Measurements from ENCODE around the gene IRX2.

Gene IRX2

DNA sequence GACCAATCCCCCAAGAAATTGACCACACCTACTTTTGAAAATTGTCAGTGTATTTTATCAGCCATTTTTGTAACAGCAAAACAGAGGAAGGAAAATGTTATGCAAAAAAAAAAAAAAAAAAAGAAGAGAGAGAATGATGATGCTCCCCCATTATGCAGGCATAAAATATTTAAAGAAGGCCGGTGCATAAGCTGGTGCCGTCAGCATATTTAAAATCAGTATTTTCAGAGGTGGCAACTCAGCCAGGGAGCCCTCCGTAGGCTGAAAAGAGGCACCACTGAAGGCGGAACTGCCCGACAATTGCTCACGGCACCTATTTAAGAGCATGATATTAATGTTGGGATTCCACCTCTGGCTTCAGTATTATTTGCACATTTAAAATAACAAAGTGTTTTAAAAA lies 33.4 kb downstream of the IRX2 start:
- no peak for DNase-seq (ENCODE audit: low read depth)

DNA sequence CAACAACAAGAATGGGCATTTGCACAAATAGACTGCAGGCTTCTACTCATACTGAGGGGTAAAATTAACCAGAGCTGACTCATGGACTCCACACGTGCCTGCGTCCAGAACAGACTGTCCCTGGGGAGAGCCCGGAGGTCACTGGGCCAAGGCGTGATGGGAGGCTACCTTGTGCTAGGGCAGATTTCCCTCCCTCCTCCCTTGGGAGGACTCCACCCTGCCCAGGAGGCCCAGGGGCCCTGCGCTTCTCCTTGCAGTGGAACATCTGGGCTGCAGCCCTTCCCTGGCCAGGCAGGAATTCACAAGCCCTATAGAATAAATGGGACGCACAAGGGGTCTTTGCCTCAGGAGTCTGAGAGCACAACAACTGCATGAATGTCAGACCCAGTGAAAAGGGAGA lies 35.6 kb downstream of the IRX2 start:
- DNase-seq (ENCODE audit: low read depth): no peak

DNA sequence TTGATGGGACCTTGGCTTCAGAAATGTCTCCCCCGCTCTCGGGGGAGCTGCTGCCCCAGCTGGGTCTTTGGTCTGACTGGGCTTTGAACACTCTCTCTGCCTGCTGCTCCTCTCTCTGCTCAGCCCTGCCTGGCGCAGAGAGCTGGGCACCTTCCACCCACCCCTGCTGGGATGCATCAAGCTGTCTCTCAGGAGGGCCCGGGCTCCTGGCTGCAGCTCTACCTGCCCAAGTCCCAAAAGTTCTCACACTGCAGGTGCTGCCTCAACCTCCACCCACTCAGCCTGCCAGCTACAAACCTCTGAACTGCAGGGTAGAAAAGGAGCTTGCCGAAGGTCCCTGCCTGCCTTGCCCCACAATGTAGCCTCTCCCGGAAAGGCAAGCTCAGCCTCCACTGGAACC lies 36.7 kb downstream of the IRX2 start:
- DNase-seq (ENCODE audit: low read depth): no peak

DNA sequence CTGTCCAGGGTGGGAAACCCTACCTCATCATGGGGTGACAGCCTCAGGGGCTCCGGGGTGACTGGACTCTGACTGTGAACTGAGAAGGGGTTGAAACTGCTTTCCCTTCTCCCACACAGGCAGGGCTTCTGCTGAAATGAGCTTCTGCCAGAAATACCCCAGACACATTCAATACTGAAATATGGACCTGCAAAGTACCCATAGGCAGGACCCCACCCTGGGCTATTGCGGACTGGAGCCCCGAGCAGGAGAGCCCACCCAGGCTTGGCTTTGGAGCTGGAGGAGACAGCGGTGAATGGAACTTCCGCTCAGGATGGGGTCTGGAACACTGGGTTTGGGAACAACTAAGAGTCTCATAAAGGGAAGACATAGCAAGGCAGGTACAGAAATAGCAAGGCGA lies 37.5 kb downstream of the IRX2 start:
- no peak for DNase-seq (ENCODE audit: low read depth)

DNA sequence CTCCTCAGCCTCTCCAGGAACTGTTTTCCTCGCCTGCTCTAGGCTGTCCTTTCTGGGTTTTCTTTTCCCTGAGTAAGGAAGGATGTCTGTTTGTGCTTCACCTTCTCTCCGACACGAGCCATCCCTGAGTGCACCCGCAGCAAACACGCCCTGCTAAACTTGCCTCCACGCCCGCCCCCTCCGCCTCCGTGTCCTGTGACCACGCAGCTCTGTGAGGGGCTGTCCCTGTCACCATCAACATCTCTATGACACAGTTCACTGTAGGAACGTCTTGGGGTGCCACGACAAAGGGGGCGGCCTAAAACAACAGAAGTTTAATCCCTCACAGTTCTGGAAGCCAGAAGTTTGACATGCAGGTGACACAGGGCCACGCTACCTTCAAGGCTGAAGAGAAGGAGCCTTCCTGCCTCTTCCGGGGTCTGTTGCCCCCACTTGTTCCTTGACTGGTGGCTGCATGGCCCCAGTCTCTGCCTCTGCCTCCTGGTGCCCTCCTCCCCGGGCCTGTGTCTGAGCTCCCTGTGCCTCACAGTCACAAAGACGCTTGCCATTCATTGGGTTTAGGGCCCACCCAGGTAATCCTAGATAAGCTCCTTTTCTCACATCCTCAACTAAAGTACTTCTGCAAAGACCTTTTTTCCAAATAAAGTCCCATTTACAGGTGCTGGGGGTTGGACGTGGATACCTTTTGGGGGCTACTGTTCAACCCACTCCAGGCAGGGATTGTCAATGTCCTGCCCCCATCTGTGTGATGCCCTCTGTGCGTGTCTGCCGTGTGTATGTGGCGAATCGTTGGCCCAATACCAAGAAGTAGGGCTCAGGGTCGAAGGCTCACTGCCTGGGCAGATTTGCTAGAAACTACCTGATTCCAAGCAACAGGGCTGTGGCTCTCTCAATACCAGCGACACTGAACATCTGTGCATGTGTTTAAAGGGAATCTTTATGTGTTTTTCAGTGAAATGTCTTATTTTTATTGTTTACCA lies 39.7 kb downstream of the IRX2 start:
- no peak for DNase-seq (ENCODE audit: low read depth)

DNA sequence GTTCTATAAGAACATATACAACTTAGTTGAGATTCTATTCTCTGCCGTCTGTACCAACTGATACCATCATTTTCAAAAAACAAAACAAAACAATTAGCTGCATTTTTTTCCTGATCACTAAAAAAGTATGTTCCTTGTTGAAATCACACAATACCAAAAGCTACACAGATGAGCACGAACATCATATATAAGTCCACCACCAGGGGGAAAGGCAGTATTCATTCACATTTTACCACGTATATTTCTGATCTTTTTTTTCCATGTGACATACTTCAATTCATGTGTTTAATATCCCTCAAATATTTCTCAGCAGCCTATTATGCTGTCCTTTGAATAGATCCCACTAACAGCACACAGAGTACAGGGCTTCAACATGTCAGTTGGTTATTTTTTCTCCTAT lies 40.6 kb downstream of the IRX2 start:
- DNase-seq (ENCODE audit: low read depth): no peak

DNA sequence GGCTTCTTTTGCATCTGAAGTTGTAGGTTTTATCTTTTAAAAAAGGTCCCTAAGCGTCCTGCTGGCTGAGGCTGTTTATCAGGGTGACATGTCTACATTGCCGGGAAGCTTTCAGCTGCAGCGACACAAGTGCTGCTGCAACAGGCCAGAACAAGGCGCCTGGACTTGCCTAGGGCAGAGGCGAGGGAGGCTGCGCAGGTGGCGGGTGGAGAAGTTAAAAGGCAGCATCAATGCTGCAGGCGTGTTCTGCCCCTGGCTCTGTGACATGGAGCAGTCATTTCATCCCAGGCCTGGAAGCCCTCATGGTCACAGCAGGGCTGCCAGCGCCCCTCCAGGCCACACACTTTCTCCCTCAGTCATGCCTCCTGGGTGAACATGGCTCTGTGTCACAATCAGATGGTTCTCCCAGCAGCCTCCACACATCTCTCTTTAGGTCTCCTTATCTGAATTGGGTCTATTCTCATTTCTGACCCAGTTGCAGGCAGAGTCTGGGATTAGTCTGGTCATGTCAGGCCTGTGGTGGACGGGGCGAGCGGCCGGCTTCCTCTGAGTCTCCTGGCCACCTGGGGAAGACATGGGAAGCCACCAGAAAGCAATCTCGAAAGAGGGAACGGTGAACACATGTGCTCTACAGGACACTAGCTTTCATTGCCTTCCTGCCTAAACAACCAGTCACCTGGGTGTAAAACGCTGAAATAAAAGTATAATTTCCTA lies 41.3 kb downstream of the IRX2 start:
- DNase-seq (ENCODE audit: low read depth): no peak

DNA sequence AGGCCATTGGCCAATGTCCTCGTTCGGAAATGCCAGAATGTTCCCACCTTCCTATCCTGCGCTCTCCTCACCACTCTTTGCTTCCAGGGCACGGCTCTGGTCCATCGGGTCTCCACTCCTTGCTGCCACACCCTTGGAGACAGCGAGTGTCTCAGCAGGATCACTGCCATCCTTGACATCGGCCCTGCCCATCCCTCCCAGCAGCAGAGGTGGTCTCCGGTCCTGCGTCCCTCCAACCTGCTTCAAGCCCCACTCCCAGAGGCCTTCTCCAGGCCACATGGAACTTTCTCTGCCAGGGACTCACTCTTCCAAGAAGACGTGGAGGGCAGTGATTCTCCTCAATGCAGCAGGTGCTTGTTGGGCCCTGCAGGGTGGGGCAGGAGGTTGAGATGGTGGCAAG lies 42.7 kb downstream of the IRX2 start:
- no peak for DNase-seq (ENCODE audit: low read depth)

DNA sequence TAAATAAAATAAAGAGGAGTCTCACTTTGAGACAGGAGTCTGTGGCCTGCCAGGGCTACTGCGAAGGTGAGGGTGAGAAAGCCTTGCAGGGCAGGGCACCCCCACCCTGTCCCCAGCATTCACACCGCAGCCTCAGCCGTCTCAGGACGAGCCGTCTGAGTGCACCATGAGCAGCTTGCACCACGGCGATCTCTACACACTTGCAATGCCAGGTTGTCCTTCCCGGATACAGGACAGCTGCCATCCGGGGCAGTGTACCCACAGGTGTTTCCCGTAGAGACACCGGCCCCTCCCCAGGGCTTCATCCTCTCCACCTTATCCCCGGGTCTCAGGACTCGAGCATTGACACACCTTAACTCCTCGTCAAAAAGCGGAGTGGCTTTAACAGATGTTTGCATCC lies 43.3 kb downstream of the IRX2 start:
- no peak for DNase-seq (ENCODE audit: low read depth)

DNA sequence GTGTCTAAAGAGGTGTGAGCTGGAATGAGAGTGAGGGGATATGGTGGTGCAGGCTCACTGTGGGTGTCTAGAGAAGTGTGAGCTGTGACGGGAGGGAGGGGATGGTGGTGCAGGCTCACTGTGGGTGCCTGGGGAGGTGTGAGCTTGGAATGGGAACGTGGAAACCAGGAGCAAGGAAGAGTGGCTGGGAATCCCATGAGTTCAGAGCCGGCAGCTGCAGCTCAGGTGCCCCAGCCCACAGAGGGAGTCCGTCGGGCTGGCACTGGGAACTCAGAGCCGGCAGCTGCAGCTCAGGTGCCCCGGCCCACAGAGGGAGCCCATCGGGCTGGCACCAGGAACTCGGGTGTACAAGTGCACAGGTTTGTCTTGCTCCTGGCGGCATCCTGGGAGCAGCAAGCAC lies 45.6 kb downstream of the IRX2 start:
- no peak for DNase-seq (ENCODE audit: low read depth)

DNA sequence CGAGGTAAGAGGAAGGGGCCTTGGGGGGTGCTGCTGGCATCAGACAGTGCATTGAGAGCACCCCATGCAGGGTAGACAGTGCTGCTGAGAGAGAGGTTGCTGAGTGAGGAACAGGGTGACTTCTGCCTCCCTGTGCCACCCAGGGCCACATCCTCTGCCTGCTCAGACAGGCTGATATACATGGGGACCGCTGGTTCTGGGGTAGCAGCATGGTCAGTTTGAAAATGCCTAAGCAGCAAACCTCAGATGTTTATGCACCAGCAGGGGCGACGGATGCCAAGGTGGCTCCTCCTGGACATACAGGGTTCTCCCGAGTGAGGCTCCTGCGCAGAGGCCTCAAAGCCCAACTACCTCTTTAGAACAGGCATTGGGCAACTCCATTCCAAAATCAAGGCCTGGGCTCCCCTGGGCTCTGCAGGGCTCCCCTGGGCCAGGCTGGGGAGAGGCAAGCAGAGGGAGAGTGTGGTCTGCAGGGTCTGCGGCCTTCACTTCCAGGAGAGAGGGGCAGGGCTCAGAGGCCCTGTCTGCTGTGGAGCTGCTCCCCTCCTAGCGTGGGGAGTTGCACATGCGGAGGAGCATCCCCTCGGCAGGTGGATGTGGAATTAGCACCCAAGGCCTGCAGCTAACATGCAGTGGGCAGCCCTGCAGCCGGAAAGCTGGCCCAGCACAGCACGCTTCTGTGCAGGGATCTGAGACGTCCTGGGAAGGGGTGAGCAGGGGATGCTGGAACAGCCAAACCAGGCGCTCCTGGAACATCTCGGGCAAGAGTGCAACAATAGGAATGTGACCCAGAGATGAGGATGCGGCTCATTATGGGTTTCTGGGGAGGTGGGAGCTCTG lies 46.5 kb downstream of the IRX2 start:
- DNase-seq (ENCODE audit: low read depth): no peak

DNA sequence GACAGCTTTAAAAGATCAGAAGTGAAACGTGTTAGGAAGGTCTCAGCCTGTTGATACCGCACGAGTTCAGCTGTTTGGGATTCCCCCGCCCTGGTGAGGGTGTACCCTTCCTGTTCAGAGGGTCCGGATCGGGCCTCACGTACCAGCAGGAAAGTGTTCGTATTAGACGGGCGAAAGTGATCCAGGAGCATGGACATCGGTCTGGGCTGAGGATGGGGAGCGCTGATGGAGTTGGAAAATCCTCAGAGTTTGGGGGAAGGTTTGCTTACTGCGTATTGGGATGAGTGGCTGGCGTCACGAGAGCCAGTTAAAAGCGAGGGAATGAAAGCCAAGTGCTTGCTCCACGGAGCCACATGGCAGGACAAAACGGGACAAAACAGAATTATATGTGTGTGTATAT lies 47.4 kb downstream of the IRX2 start:
- DNase-seq (ENCODE audit: low read depth): no peak

DNA sequence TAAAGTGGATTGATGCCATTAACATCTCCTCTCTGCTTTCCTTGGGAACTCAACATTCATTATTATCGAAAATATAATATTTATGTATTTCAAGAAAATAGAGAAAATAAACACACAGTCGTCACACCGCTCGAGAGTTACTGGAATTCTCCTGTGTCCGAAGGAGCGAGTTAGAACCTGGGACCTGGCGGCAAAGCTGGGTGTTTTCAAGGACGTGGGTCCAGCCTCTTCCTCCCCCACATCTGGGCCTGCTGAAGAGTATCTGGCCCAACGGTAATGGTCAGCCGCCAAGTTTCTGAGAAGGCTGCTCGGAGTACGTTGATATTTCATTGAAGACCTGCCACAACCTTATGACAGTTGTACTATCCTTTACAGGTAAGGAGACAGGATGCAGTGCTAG lies 47.9 kb downstream of the IRX2 start:
- no peak for DNase-seq (ENCODE audit: low read depth)

DNA sequence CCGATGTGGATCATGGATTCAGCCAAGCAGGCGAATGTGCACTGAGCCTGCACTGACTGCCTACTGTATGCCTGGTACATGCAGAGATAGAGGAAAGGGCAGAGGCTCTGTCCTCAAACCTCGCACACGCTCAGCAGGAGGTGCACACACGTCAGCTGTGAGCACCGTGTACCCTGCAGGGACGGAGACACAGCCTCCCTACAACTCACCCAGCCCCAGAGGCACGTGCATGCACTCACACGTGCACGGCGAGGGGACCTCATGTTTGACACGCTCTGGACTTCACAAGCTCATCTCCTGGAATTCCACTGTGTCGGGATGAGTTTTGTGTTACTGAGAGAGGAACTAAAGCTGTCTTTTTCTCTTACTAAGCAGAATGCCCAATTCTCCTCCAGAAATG lies 48.4 kb downstream of the IRX2 start:
- no peak for DNase-seq (ENCODE audit: low read depth)

DNA sequence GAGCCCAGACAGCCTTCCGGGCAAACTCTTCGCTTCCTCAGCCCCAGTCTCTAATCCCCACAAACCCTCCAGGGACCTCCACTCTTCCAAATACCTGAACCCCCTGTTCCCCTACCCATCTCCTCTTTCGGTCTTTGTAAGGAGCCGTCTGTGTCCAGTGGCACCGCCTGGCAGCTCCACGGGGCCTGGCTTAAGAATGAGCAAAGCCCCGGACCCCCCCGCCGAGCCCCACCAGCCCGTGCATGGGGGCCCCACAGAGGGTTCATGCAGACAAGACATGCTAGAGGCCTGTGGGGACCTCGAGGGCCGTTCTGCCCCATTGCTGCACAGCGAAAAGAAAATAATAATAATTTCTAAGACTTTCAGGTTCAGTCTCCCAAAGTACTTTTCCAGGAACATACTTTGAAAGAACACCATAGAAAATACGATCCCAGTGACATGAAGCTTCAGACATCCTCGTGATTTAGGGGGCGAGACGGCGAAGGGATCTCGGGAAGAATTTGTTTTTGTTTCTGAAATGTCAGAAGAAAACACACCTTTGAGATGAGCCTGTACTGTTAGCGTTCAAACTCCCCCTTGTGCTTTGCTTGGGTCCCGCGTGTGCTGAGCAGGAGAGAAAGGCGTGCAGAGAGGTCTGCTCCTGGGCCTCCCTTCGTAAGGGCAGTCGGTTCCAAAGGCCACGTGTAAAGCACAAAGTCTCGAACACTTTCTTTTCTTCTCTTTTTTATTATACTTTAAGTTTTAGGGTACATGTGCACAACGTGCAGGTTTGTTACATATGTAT lies 49.2 kb downstream of the IRX2 start:
- DNase-seq (ENCODE audit: low read depth): no peak

DNA sequence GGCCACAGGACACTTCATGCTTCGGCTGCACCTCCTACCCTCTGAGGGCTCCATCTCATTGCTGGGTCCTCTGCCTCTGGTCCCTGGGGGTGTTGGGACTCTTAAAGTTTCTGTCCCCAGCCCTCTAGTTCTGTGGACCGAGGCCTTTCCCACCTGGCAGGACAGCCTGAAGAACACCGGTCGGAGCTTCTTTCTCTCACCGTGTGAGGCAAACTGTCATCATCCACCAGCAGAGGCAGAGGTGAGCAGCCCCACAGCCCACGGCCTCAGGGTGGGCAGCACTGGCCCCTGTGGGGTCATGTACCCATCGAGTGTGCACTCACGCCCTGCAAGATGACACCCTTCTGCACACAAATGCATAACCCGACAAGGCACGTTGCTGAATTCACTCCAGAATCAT lies 49.9 kb downstream of the IRX2 start:
- no peak for DNase-seq (ENCODE audit: low read depth)

DNA sequence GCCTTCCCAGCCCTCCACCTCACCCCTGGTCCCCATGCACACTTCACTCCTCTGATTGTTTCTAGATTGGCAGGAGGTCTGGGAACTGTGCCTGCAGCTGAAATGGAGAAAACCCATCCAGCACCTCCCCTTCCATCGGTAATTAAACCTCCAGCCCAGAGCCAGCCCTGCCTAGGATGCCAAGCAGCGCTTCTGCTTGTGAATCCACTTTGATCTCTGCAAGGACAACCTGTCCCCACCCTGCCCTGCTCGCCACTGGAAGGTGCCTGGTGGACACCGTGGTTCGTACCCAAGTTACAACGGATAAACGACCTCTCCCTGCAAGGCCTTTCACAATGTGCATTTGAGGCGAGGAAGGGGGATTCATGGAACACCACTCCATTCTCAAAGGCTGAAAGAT lies 50.6 kb downstream of the IRX2 start:
- DNase-seq (ENCODE audit: low read depth): no peak

DNA sequence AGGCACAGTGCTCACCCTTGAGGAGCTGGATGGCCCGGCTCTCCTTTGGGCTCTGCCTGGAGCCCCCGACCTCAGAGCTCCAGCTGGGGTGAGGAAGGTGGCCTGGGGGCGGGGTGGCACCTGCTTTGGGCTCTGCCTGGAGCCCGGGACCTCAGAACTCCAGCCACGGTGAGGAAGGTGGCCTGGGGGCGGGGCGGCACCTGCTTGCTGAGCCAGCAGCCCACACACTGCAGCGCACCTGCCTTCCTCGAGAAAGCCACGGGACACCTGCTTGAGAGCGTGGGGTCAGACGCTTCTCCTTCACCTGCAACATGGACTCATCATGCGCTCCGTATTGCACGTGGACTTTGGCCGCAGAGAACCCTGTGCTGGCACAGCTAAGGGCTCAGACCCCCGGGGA lies 51.8 kb downstream of the IRX2 start:
- DNase-seq (ENCODE audit: low read depth): no peak

DNA sequence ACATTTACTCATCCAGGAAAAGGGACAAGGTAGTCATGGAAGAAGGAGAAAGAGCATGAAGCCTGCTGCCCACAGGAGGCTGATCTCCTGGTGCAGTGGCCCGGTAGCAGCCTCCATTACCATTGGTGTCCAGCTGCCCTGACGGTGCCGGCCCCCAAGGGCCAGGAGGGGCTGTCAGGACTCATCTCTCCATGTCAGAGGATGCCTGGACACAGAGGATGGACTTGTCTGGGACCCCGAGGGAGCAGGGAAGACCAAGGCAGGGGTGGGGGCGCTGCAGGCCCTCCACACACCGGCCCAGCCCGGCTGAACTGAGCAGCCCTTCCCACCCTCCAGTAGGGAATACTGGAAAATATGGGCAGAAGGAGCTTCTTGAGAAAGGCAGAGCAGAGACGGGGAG lies 52.2 kb downstream of the IRX2 start:
- DNase-seq (ENCODE audit: low read depth): no peak

DNA sequence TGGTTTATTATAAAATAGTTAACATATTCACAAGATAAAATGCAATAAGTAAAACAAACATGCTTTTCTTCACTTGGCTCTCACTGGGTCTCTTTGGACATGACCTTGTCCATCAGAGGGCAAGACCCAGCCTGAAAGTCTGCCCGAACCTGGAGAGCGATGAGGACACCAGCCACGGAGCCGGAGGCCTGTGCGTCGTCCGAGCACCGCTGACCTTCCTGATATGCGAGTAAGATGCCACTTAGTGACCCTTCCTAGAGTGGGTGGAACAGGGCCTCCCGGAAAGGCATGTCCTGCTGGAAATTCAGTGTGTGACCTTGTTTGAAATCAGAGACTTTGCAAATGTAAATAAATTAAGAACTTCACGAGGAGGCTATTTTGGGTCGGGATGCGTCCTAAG lies 52.9 kb downstream of the IRX2 start:
- no peak for DNase-seq (ENCODE audit: low read depth)

DNA sequence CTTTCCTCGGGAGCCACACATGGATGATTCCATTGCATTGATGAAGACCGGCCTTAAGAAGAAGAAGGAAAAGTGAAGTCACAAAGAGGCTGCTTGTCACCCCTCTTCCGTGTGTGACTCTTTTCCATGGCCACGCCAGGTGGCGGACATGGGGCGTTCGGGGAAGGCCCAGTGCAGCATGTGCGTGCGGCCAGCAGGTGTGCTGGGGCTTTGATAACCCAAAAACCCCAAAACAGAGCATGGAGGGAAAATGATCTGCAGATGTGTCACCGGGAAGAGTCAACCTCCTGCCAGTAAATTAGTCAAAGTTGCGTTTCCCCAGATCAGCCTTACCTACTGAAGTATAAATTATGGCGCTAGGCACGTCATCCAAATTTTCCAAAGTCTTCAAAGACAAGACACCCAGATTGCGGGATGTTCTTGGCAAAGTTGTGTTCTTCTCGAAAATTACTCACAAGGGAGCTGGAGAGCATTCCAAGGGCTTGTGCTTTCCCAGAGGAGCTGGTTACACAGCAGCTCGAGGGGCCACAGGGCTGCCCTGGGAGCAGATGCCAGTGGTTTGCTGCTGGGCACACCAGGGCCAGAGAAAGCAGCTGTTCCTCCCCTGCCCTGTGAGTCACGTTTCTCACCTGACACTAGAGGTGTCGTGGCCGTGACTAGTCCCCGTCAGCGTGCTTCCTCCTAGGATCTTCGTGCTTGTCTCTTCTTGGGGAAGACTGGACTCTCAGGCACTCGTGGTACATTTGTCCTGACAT lies 53.9 kb downstream of the IRX2 start:
- no peak for DNase-seq (ENCODE audit: low read depth)

Data from iris pigment epithelial cell (primary cell).